Measurements from ENCODE around the gene SCD. TPM values are rescaled to one million over a fixed set of nuclear protein-coding genes. Genes with fewer than 3 reads are reported as not detected.

SCD gene
- total and polyA plus RNA-seq, 2 of the 13 experiments (the other 11 are each of a cell fraction or from before 2014, with no cell fraction given), result 492 to 512 TPM

DNA sequence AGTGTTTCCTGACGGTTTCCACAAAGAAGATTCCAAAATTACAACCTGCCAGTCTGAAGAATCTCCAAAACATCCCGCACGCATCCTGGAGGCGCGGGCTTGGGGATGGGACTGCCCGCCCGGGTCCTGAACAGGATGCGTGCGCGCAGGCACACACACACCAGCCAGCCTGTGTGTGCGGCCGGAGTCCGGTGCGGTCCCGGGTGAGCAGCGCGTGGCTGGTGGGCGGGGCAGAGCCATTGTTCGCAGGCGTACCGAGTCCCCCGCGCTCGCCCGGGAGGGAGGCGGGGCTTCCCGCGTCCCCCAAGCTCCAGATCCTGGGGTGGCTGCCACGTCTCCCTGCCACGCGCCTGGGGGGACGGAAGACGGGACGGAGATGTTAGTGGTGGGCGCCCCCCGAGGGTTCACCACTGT, 675 bp upstream of the SCD start (continued):
- TF ChIP-seq KLF13 (CRISPR knock-in tag; IDR thresholded peaks at IDR 0.05) (no peak), MXI1 (IDR thresholded peaks at IDR 0.05; ENCODE audit: borderline replicate concordance, low read depth, low read length) (peak; percentile 54; the same call in 1 of the 3 replicates), SNAPC2 (CRISPR knock-in tag; IDR thresholded peaks at IDR 0.05) (no peak), CCDC6 (CRISPR knock-in tag; IDR thresholded peaks at IDR 0.05) (no peak; the same call in 1 of the 2 replicates), CBX5 (CRISPR knock-in tag; IDR thresholded peaks at IDR 0.05; ENCODE audit: borderline replicate concordance) (peak; percentile 84; the same call in 1 of the 2 replicates), RNF2 (conservative IDR thresholded peaks at IDR 0.05; ENCODE audit: low read depth) (no peak), DPF2 (CRISPR knock-in tag; IDR thresholded peaks at IDR 0.05; ENCODE audit: borderline replicate concordance, low read depth) (0 out of 2 replicates have a peak, but pooled peaks have one; percentile 43), ZNF367 (CRISPR knock-in tag; IDR thresholded peaks at IDR 0.05; ENCODE audit: borderline replicate concordance) (peak; percentile 73; the same call in 1 of the 2 replicates), SMC3 (IDR thresholded peaks at IDR 0.05; ENCODE audit: low read length) (no peak), ZNF720 (CRISPR knock-in tag; IDR thresholded peaks at IDR 0.05) (no peak), ASH2L (IDR thresholded peaks at IDR 0.05; ENCODE audit: insufficient read length, low read depth, low read length) (no peak), RFXANK (CRISPR knock-in tag; IDR thresholded peaks at IDR 0.05) (no peak), ELF4 (CRISPR knock-in tag; IDR thresholded peaks at IDR 0.05; ENCODE audit: borderline replicate concordance) (no peak), ZNF263 (CRISPR knock-in tag; IDR thresholded peaks at IDR 0.05) (0 out of 2 replicates have a peak, but pooled peaks have one; percentile 17), ZFP36L1 (CRISPR knock-in tag; IDR thresholded peaks at IDR 0.05) (0 out of 2 replicates have a peak, but pooled peaks have one; percentile 16), TBX2 (CRISPR knock-in tag; IDR thresholded peaks at IDR 0.05; ENCODE audit: borderline replicate concordance) (peak; percentile 83), FOSL2 (CRISPR knock-in tag; IDR thresholded peaks at IDR 0.05) (peak; percentile 43; the same call in 1 of the 2 replicates), CBX1 (IDR thresholded peaks at IDR 0.05; ENCODE audit: low read depth) (peak; percentile 55), SIN3A (IDR thresholded peaks at IDR 0.05; ENCODE audit: borderline replicate concordance, low read depth, low read length) (peak; percentile 61; the same call in 1 of the 2 replicates), HNRNPH1 (optimal IDR thresholded peaks at IDR 0.05; ENCODE audit: low read depth, low read length) (no peak)
- TF ChIP-seq, protein P1, sequence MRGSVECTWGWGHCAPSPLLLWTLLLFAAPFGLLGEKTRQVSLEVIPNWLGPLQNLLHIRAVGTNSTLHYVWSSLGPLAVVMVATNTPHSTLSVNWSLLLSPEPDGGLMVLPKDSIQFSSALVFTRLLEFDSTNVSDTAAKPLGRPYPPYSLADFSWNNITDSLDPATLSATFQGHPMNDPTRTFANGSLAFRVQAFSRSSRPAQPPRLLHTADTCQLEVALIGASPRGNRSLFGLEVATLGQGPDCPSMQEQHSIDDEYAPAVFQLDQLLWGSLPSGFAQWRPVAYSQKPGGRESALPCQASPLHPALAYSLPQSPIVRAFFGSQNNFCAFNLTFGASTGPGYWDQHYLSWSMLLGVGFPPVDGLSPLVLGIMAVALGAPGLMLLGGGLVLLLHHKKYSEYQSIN (CRISPR knock-in tag; IDR thresholded peaks at IDR 0.05; ENCODE audit: borderline replicate concordance), result no peak
- TF ChIP-seq, protein P2, sequence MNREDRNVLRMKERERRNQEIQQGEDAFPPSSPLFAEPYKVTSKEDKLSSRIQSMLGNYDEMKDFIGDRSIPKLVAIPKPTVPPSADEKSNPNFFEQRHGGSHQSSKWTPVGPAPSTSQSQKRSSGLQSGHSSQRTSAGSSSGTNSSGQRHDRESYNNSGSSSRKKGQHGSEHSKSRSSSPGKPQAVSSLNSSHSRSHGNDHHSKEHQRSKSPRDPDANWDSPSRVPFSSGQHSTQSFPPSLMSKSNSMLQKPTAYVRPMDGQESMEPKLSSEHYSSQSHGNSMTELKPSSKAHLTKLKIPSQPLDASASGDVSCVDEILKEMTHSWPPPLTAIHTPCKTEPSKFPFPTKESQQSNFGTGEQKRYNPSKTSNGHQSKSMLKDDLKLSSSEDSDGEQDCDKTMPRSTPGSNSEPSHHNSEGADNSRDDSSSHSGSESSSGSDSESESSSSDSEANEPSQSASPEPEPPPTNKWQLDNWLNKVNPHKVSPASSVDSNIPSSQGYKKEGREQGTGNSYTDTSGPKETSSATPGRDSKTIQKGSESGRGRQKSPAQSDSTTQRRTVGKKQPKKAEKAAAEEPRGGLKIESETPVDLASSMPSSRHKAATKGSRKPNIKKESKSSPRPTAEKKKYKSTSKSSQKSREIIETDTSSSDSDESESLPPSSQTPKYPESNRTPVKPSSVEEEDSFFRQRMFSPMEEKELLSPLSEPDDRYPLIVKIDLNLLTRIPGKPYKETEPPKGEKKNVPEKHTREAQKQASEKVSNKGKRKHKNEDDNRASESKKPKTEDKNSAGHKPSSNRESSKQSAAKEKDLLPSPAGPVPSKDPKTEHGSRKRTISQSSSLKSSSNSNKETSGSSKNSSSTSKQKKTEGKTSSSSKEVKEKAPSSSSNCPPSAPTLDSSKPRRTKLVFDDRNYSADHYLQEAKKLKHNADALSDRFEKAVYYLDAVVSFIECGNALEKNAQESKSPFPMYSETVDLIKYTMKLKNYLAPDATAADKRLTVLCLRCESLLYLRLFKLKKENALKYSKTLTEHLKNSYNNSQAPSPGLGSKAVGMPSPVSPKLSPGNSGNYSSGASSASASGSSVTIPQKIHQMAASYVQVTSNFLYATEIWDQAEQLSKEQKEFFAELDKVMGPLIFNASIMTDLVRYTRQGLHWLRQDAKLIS (CRISPR knock-in tag; IDR thresholded peaks at IDR 0.05), result 0 out of 2 replicates have a peak, but pooled peaks have one; percentile 45
- TF ChIP-seq, protein P3, sequence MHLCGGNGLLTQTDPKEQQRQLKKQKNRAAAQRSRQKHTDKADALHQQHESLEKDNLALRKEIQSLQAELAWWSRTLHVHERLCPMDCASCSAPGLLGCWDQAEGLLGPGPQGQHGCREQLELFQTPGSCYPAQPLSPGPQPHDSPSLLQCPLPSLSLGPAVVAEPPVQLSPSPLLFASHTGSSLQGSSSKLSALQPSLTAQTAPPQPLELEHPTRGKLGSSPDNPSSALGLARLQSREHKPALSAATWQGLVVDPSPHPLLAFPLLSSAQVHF (CRISPR knock-in tag; IDR thresholded peaks at IDR 0.05), result no peak
- TF ChIP-seq, protein P4, sequence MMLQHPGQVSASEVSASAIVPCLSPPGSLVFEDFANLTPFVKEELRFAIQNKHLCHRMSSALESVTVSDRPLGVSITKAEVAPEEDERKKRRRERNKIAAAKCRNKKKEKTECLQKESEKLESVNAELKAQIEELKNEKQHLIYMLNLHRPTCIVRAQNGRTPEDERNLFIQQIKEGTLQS (CRISPR knock-in tag; IDR thresholded peaks at IDR 0.05), result 0 out of 2 replicates have a peak, but pooled peaks have one; percentile 39
- TF ChIP-seq, protein P5, sequence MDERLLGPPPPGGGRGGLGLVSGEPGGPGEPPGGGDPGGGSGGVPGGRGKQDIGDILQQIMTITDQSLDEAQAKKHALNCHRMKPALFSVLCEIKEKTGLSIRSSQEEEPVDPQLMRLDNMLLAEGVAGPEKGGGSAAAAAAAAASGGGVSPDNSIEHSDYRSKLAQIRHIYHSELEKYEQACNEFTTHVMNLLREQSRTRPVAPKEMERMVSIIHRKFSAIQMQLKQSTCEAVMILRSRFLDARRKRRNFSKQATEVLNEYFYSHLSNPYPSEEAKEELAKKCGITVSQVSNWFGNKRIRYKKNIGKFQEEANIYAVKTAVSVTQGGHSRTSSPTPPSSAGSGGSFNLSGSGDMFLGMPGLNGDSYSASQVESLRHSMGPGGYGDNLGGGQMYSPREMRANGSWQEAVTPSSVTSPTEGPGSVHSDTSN (CRISPR knock-in tag; IDR thresholded peaks at IDR 0.05), result no peak
